ENCODE results near the gene BEST1.

GRCh38 chr11:61968758-61969390 lies 18.7 kb downstream of the BEST1 start:
- no peak for TF ChIP-seq CTCF (conservative IDR thresholded peaks at IDR 0.05)
- no peak for TF ChIP-seq EZH2 (IDR thresholded peaks at IDR 0.05; ENCODE audit: low read depth)

Measured in PC-9 (cell line).